Parathyroid adenoma (tissue), 2 donors: ENCODE measurements around the gene TMEM87B.

ENCODE experiments used
- H2AFZ ChIP-seq: fragments of 300-600 bp; sonication (generic); one replicate; pipeline ENCODE4 v1.7.0; 2017; ENCODE audit warnings: antibody characterized with exemption, mild to moderate bottlenecking
- H3K27ac ChIP-seq: fragments of 300-600 bp; sonication (generic); one replicate; pipeline ENCODE4 v1.7.0; 2017
- H3K27me3 ChIP-seq: fragments of 300-600 bp; sonication (generic); one replicate; pipeline ENCODE4 v1.7.0; 2017; ENCODE audit warnings: low read length; ENCODE audit not compliant: control insufficient read depth, insufficient read depth
- H3K36me3 ChIP-seq: fragments of 300-600 bp; sonication (generic); one replicate; pipeline ENCODE4 v1.7.0; 2017; ENCODE audit warnings: low read length; ENCODE audit not compliant: control insufficient read depth, insufficient read depth
- H3K4me1 ChIP-seq: fragments of 300-600 bp; sonication (generic); one replicate; pipeline ENCODE4 v1.7.0; 2017; ENCODE audit warnings: control low read depth
- H3K4me2 ChIP-seq: fragments of 300-600 bp; sonication (generic); one replicate; pipeline ENCODE4 v1.7.0; 2017; ENCODE audit warnings: low read length
- H3K4me3 ChIP-seq: fragments of 300-600 bp; sonication (generic); one replicate; pipeline ENCODE4 v1.7.0; 2017; ENCODE audit warnings: low read depth, low read length
- H3K79me2 ChIP-seq: fragments of 300-600 bp; sonication (generic); one replicate; pipeline ENCODE4 v1.7.0; 2017; ENCODE audit warnings: control low read depth
- H3K9ac ChIP-seq: fragments of 300-600 bp; sonication (generic); one replicate; pipeline ENCODE4 v1.7.0; 2017; ENCODE audit warnings: mild to moderate bottlenecking
- H3K9me3 ChIP-seq: fragments of 300-600 bp; sonication (generic); one replicate; pipeline ENCODE4 v1.7.0; 2017; ENCODE audit warnings: low read length; ENCODE audit not compliant: control insufficient read depth
- CTCF ChIP-seq: fragments of 300-600 bp; sonication (generic); IDR thresholded peaks from one replicate; pipeline ENCODE4 v1.7.0; 2017; ENCODE audit warnings: antibody characterized with exemption, mild to moderate bottlenecking
- donor health status: primary hyperparathyroidism.

Gene TMEM87B

GRCh38 chr2:112024896-112025491, 30.1 kb upstream of the TMEM87B start:
- no peak for TF ChIP-seq CTCF
- Histone ChIP-seq H3K27me3 (no peaks in the 10 kb centered on the region), H3K79me2 (no peaks in the 10 kb centered on the region), H3K36me3 (no peaks in the 10 kb centered on the region), H3K9ac (no peak overlapping the region), H3K4me1 (no peaks in the 10 kb centered on the region), H3K4me3 (no peak overlapping the region), H3K4me2 (no peak overlapping the region), H2AFZ (no peak overlapping the region), H3K9me3 (no peaks in the 10 kb centered on the region), H3K27ac (no peak overlapping the region)

GRCh38 chr2:112026509-112026908, 28.6 kb upstream of the TMEM87B start:
- Histone ChIP-seq H3K4me2 (no peak overlapping the region), H3K36me3 (no peaks in the 10 kb centered on the region), H3K4me1 (no peaks in the 10 kb centered on the region), H3K4me3 (no peak overlapping the region), H3K9ac (no peak overlapping the region), H3K79me2 (no peaks in the 10 kb centered on the region), H3K27me3 (no peaks in the 10 kb centered on the region), H2AFZ (no peak overlapping the region), H3K9me3 (no peaks in the 10 kb centered on the region), H3K27ac (no peak overlapping the region)
- no peak for TF ChIP-seq CTCF

GRCh38 chr2:112027767-112028166, 27.3 kb upstream of the TMEM87B start:
- Histone ChIP-seq H3K9me3 (no peaks in the 10 kb centered on the region), H3K9ac (no peak overlapping the region), H3K4me2 (no peak overlapping the region), H3K4me1 (no peaks in the 10 kb centered on the region), H3K27me3 (no peaks in the 10 kb centered on the region), H3K36me3 (no peaks in the 10 kb centered on the region), H2AFZ (no peak overlapping the region), H3K79me2 (no peaks in the 10 kb centered on the region), H3K4me3 (no peak overlapping the region), H3K27ac (no peak overlapping the region)
- TF ChIP-seq CTCF = no peak

GRCh38 chr2:112029164-112029563, 25.9 kb upstream of the TMEM87B start:
- H3K9me3 ChIP-seq = no peaks in the 10 kb centered on the region
- no peak overlapping the region for H3K4me3 ChIP-seq
- H3K4me2 ChIP-seq = no peak overlapping the region
- H3K79me2 ChIP-seq = no peaks in the 10 kb centered on the region
- H3K9ac ChIP-seq = no peak overlapping the region
- no peaks in the 10 kb centered on the region for H3K27me3 ChIP-seq
- H2AFZ ChIP-seq = no peak overlapping the region
- H3K4me1 ChIP-seq = no peaks in the 10 kb centered on the region
- no peak overlapping the region for H3K27ac ChIP-seq
- no peaks in the 10 kb centered on the region for H3K36me3 ChIP-seq
- no peak for TF ChIP-seq CTCF

GRCh38 chr2:112031473-112032223, 23.4 kb upstream of the TMEM87B start:
- H3K4me2 ChIP-seq = peak overlapping the region; percentile 41
- H3K4me1 ChIP-seq = no peaks in the 10 kb centered on the region
- H3K79me2 ChIP-seq = no peaks in the 10 kb centered on the region
- no peak overlapping the region for H3K9ac ChIP-seq
- no peak overlapping the region for H3K27ac ChIP-seq
- no peaks in the 10 kb centered on the region for H3K9me3 ChIP-seq
- no peak overlapping the region for H3K4me3 ChIP-seq
- no peaks in the 10 kb centered on the region for H3K27me3 ChIP-seq
- H2AFZ ChIP-seq = peak overlapping the region; percentile 54
- no peak for TF ChIP-seq CTCF
- no peaks in the 10 kb centered on the region for H3K36me3 ChIP-seq
